ENCODE data around the gene OPRM1.

OPRM1 gene

GRCh38 chr6:154210678-154211077, 171.6 kb downstream of the OPRM1 start:
- TF ChIP-seq, protein P1, sequence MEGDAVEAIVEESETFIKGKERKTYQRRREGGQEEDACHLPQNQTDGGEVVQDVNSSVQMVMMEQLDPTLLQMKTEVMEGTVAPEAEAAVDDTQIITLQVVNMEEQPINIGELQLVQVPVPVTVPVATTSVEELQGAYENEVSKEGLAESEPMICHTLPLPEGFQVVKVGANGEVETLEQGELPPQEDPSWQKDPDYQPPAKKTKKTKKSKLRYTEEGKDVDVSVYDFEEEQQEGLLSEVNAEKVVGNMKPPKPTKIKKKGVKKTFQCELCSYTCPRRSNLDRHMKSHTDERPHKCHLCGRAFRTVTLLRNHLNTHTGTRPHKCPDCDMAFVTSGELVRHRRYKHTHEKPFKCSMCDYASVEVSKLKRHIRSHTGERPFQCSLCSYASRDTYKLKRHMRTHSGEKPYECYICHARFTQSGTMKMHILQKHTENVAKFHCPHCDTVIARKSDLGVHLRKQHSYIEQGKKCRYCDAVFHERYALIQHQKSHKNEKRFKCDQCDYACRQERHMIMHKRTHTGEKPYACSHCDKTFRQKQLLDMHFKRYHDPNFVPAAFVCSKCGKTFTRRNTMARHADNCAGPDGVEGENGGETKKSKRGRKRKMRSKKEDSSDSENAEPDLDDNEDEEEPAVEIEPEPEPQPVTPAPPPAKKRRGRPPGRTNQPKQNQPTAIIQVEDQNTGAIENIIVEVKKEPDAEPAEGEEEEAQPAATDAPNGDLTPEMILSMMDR (IDR thresholded peaks at IDR 0.05; ENCODE audit: low read length, missing control alignments): no peak
- DNase-seq (ENCODE audit: low read depth): no peak
- no peak overlapping the region for H3K4me3 ChIP-seq (replicated peaks; ENCODE audit: low read depth, low read length)

- TF ChIP-seq, protein P1 (IDR thresholded peaks at IDR 0.05; ENCODE audit: low read length, missing control alignments): no peak
- DNase-seq (ENCODE audit: low read depth): no peak
- H3K4me3 ChIP-seq (replicated peaks; ENCODE audit: low read depth, low read length): no peak overlapping the region
Measured at GRCh38 chr6:154213782-154214181, 174.7 kb downstream of the OPRM1 start.

DNA sequence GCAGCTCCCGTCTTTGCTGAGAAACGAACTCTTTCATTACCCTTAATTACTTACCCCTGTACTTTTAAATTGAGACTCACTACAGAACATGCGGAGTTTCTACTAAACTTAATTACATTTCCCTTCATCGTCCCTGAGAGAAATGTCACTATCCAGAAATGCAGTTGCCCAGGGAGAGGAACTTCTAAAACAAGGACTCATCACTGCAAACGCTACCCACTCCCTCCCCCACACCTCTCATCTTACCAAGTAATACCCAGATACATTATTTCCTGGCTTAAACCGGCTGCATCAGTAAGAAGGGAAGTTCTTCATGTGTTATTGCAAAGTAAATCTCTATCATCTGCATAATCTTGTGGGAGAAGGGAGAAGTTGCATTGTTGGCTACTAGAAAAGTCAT, 179.3 kb downstream of the OPRM1 start:
- DNase-seq (ENCODE audit: low read depth): no peak
- TF ChIP-seq, protein P1 (IDR thresholded peaks at IDR 0.05; ENCODE audit: low read length, missing control alignments): no peak
- no peak overlapping the region for H3K4me3 ChIP-seq (replicated peaks; ENCODE audit: low read depth, low read length)

- no peak for DNase-seq (ENCODE audit: low read depth)
- TF ChIP-seq, protein P1 (IDR thresholded peaks at IDR 0.05; ENCODE audit: low read length, missing control alignments): no peak
- H3K4me3 ChIP-seq (replicated peaks; ENCODE audit: low read depth, low read length): no peak overlapping the region
Measured at GRCh38 chr6:154218787-154219186, 179.7 kb downstream of the OPRM1 start.

- TF ChIP-seq, protein P1 (IDR thresholded peaks at IDR 0.05; ENCODE audit: low read length, missing control alignments): no peak
- DNase-seq (ENCODE audit: low read depth): no peak
- H3K4me3 ChIP-seq (replicated peaks; ENCODE audit: low read depth, low read length): no peak overlapping the region
Measured at GRCh38 chr6:154219250-154219649, 180.2 kb downstream of the OPRM1 start.

DNA sequence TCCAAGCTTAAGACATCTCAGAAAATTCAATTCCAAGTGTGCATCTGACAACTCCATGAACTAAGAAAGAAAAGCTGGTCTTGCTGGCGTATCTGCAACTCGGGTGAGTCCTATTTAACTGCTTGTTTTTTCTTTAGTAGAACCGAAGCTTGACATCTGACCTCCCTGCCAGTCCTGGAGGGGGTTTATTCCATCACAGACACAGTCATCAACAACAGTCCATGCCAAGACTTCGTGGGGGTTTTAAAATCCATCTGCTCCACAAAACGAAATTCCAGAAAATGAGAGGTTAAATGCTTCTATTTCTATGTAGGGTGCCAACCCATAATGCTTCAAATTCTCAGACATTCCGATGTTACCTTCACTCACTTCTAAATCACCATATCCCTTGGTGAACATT, 183.7 kb downstream of the OPRM1 start:
- no peak overlapping the region for H3K4me3 ChIP-seq (replicated peaks; ENCODE audit: low read depth, low read length)
- TF ChIP-seq, protein P1 (IDR thresholded peaks at IDR 0.05; ENCODE audit: low read length, missing control alignments): no peak
- DNase-seq (ENCODE audit: low read depth): no peak

DNA sequence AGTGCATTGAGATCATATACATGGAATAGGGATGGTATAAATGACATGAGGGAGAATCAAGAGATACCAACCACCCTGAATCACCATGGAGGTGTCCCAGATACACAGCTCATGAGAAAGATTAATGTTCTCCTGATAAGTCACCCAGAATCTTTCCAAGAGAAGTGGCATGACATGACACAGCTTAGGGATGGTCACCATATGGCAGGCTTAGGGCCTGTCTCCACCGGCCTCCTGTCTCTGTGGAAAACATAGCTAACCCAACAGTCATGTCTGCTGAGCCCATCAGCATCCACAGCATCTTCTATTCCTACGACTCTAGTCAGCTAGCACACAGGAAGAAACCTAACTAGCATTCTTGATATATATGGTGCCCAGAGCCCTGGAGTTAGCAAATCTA, 184.3 kb downstream of the OPRM1 start:
- TF ChIP-seq, protein P1 (IDR thresholded peaks at IDR 0.05; ENCODE audit: low read length, missing control alignments): no peak
- H3K4me3 ChIP-seq (replicated peaks; ENCODE audit: low read depth, low read length): no peak overlapping the region
- no peak for DNase-seq (ENCODE audit: low read depth)
